Lower leg skin (tissue), 3 donors: ENCODE data around the gene SLC6A3.

Experiments
- CTCF ChIP-seq, 3 donors: fragments of 450-650 bp; IDR thresholded peaks; one replicate each; pipeline ENCODE4 v1.5.1; 2016; ENCODE audit warnings: antibody characterized with exemption in 3 of 3, mild to moderate bottlenecking in 3 of 3, moderate library complexity in 2 of 3
- POLR2A ChIP-seq, 2 donors: fragments of 450-650 bp; IDR thresholded peaks; one replicate each; pipeline ENCODE4 v1.6.1; 2016 to 2017; ENCODE audit warnings: antibody characterized with exemption in 2 of 2, mild to moderate bottlenecking in 1 of 2, moderate library complexity in 1 of 2

- TF ChIP-seq POLR2A (IDR thresholded peaks at IDR 0.05) (no peak), CTCF (IDR thresholded peaks at IDR 0.05) (no peak)
These were observed 76.5 kb downstream of the SLC6A3 start for GRCh38 chr5:1368756-1369155.
